Activated CD8-positive, alpha-beta T cell treated with anti-CD3 and anti-CD28 coated beads for 36 hours (primary cell): ENCODE results near the gene BUD31. TPM values are rescaled to one million over a fixed set of nuclear protein-coding genes. Genes with fewer than 3 reads are reported as not detected.

Source experiments
- ATAC-seq: fragments of 200-7000 bp; cut with Tn5 transposase; one replicate; pipeline ENCODE4 v1.10.0; 2021; ENCODE audit warnings: mild to moderate bottlenecking, moderate library complexity
- CTCF ChIA-PET: fragments of 350-600 bp; sonication (Branson Sonifier 250); formaldehyde crosslinking; loops from one replicate; lab custom pipeline; 2021; ENCODE audit warnings: antibody characterized with exemption; lab: Charles Lee
- POLR2A ChIA-PET: fragments of 350-600 bp; sonication (Branson Sonifier 250); formaldehyde crosslinking; loops from one replicate; lab custom pipeline; 2021; ENCODE audit warnings: antibody characterized with exemption; lab: Charles Lee
- DNase-seq: peaks from one replicate; pipeline ENCODE4 v3.0.0-alpha.2; 2020
- H3K27ac Mint-ChIP-seq: one replicate; pipeline ENCODE4 v1.8.0; 2021; ENCODE audit warnings: mild to moderate bottlenecking, mixed read lengths
- H3K27me3 Mint-ChIP-seq: one replicate; pipeline ENCODE4 v1.8.0; 2021; ENCODE audit warnings: mixed read lengths
- H3K36me3 Mint-ChIP-seq: one replicate; pipeline ENCODE4 v1.8.0; 2021; ENCODE audit warnings: low read depth, mixed read lengths
- H3K4me1 Mint-ChIP-seq: one replicate; pipeline ENCODE4 v1.8.0; 2021; ENCODE audit warnings: low read depth, mixed read lengths
- H3K4me3 Mint-ChIP-seq: one replicate; pipeline ENCODE4 v1.8.0; 2021; ENCODE audit warnings: mild to moderate bottlenecking, moderate library complexity, mixed read lengths
- H3K9me3 Mint-ChIP-seq: one replicate; pipeline ENCODE4 v1.8.0; 2021; ENCODE audit warnings: mixed read lengths
- intact Hi-C: fragments of 100-400 bp; cut with micrococcal nuclease; formaldehyde crosslinking; loops from one replicate; pipeline ENCODE4 v1.10.0; 2022
- total RNA-seq, 2 experiments: library from RNA; stranded (reverse); gene quantifications; one replicate each; pipeline ENCODE4 v1.2.3, GENCODE V29; 2021
- TF ChIP-seq, protein P1 (sequence below): fragments of 200-600 bp; IDR thresholded peaks from one replicate; pipeline ENCODE4 v1.8.0; 2022; ENCODE audit warnings: antibody characterized with exemption, mild to moderate bottlenecking

BUD31 gene
- total RNA-seq, 2 experiments from 2014 or later: 118 to 124 TPM

DNA sequence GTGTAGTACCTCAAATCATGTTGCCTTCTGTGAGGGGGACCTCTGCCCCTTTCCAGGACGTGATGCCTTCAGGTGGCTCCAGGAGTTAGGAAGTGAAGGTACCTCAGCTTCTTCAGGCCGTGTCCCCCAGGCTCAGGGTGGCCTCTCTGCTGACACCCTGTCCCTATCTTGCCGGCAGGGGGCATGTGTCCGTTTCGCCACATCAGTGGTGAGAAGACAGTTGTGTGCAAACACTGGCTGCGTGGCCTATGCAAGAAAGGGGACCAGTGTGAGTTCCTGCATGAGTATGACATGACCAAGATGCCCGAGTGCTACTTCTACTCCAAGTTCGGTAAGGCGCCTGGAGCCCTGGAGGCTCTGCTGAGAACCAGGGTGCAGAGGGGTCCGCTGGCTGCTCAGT, 39.2 kb downstream of the BUD31 start:
- ATAC-seq: no peak
- ChIA-PET CTCF (no interaction called here), POLR2A (interaction anchor here (0.6 to 1.5 kb wide), 4 partner anchors 12 to 220 kb away, joined by 3 to 4 read pairs (median 4); no protein-coding TSS in a partner anchor)
- peaks cover 6% of the 10 kb centered on the region for H3K4me1 Mint-ChIP-seq
- intact Hi-C loops: no loop called here
- peak; percentile 22 for DNase-seq
- no peak overlapping the region for H3K27ac Mint-ChIP-seq
- H3K36me3 Mint-ChIP-seq: peaks cover 43% of the 10 kb centered on the region
- H3K9me3 Mint-ChIP-seq: no peaks in the 10 kb centered on the region
- no peak overlapping the region for H3K4me3 Mint-ChIP-seq
- TF ChIP-seq, protein P1, sequence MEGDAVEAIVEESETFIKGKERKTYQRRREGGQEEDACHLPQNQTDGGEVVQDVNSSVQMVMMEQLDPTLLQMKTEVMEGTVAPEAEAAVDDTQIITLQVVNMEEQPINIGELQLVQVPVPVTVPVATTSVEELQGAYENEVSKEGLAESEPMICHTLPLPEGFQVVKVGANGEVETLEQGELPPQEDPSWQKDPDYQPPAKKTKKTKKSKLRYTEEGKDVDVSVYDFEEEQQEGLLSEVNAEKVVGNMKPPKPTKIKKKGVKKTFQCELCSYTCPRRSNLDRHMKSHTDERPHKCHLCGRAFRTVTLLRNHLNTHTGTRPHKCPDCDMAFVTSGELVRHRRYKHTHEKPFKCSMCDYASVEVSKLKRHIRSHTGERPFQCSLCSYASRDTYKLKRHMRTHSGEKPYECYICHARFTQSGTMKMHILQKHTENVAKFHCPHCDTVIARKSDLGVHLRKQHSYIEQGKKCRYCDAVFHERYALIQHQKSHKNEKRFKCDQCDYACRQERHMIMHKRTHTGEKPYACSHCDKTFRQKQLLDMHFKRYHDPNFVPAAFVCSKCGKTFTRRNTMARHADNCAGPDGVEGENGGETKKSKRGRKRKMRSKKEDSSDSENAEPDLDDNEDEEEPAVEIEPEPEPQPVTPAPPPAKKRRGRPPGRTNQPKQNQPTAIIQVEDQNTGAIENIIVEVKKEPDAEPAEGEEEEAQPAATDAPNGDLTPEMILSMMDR: no peak
- no peaks in the 10 kb centered on the region for H3K27me3 Mint-ChIP-seq

GRCh38 chr7:99448855-99449254, 40.1 kb downstream of the BUD31 start:
- no peak for DNase-seq
- Mint-ChIP-seq H3K27me3 (no peaks in the 10 kb centered on the region), H3K4me1 (peaks cover 2% of the 10 kb centered on the region), H3K36me3 (peaks cover 41% of the 10 kb centered on the region), H3K9me3 (no peaks in the 10 kb centered on the region), H3K4me3 (no peak overlapping the region), H3K27ac (no peak overlapping the region)
- TF ChIP-seq, protein P1: no peak
- intact Hi-C loops: no loop called here
- no peak for ATAC-seq
- ChIA-PET POLR2A (interaction anchor here (1.0 to 1.5 kb wide), 4 partner anchors 9 to 40 kb away, joined by 3 to 5 read pairs (median 4); partner anchors contain the start of gene BUD31), CTCF (interaction anchor here (0.8 kb wide), 1 partner anchor 15 kb away, joined by 3 read pairs; no protein-coding TSS in a partner anchor)

- intact Hi-C loops: no loop called here
- Mint-ChIP-seq H3K27ac (no peak overlapping the region), H3K9me3 (no peaks in the 10 kb centered on the region), H3K4me1 (peaks cover 2% of the 10 kb centered on the region), H3K27me3 (no peaks in the 10 kb centered on the region), H3K4me3 (no peak overlapping the region), H3K36me3 (peaks cover 39% of the 10 kb centered on the region)
- ChIA-PET POLR2A (interaction anchor here (1.0 to 1.5 kb wide), 5 partner anchors 9 to 40 kb away, joined by 3 to 6 read pairs (median 4); partner anchors contain the start of genes ATP5MF and BUD31), CTCF (interaction anchor here (0.8 kb wide), 1 partner anchor 14 kb away, joined by 3 read pairs; no protein-coding TSS in a partner anchor)
- TF ChIP-seq, protein P1: no peak
- ATAC-seq (no peak), DNase-seq (no peak)
These were observed 40.6 kb downstream of the BUD31 start for GRCh38 chr7:99449326-99449725.

DNA sequence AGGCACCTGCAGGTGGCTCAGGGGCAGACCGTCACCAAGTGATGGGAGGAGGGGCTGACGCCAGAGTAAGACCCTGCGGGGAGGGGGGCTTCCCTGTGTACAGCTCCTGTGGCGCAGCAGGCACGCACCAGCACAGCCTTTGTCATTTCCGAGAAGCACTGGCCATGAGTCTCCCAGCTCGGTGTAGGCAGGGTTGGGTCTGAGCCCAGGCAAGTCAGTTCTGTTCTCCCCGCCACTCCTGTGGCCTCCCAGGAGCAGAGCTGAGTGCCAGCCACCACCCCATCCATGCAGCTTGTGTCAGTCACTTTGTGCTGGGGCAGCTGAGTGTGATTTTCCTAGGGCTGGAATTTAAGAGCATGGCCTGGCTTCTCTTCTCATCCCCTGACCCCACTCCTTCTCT, 43.2 kb downstream of the BUD31 start:
- no peak for DNase-seq
- ChIA-PET CTCF (no interaction called here), POLR2A (interaction anchor here (1.5 kb wide), 1 partner anchor 10 kb away, joined by 5 read pairs; no protein-coding TSS in a partner anchor)
- no peak for ATAC-seq
- Mint-ChIP-seq H3K27me3 (no peaks in the 10 kb centered on the region), H3K9me3 (no peaks in the 10 kb centered on the region), H3K4me1 (peaks cover 3% of the 10 kb centered on the region), H3K27ac (no peak overlapping the region), H3K36me3 (peaks cover 33% of the 10 kb centered on the region), H3K4me3 (no peak overlapping the region)
- TF ChIP-seq, protein P1: no peak
- intact Hi-C loops: no loop called here

DNA sequence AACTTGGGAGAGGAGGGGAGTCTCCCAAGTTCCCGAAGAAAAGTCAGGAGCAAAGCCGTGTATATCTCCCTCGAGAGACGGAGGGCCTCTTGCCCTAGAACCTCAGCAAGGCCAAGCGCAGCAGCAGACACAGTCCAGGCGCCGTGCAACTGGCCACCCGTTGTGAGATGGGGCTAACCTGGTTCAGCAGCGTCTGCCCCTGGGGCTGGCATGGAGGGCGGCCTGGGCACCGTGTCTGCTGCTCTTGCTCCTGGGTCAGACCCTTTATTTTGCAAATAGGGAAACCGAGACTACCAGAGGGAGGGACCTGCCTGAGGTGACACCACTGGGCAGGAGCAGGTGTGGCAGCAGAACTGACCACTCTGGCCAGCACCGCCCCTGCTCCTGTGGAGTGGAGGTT, 43.8 kb downstream of the BUD31 start:
- CTCF ChIA-PET: no interaction called here
- Mint-ChIP-seq H3K36me3 (peaks cover 35% of the 10 kb centered on the region), H3K27ac (no peak overlapping the region)

More for the DNA sequence above, 43.8 kb downstream of the BUD31 start:
- no peak overlapping the region for H3K4me3 Mint-ChIP-seq
- H3K27me3 Mint-ChIP-seq: no peaks in the 10 kb centered on the region
- intact Hi-C loops: no loop called here
- H3K4me1 Mint-ChIP-seq: peaks cover 3% of the 10 kb centered on the region
- POLR2A ChIA-PET: no interaction called here
- no peaks in the 10 kb centered on the region for H3K9me3 Mint-ChIP-seq
- no peak for ATAC-seq
- TF ChIP-seq, protein P1: no peak
- DNase-seq: no peak
